BLaER1 (cell line): ENCODE measurements around the gene CDK5.

Experiments used
- H3K27ac ChIP-seq: shearing (Covaris generic); formaldehyde crosslinking; 2 replicates; pipeline ENCODE4 v1.8.1; 2022
- H3K27me3 ChIP-seq: shearing (Covaris generic); formaldehyde crosslinking; 2 replicates; pipeline ENCODE4 v1.8.1; 2022
- H3K36me3 ChIP-seq: shearing (Covaris generic); formaldehyde crosslinking; 2 replicates; pipeline ENCODE4 v1.8.1; 2022
- H3K4me1 ChIP-seq: shearing (Covaris generic); formaldehyde crosslinking; 2 replicates; pipeline ENCODE4 v1.8.1; 2022
- H3K4me2 ChIP-seq: shearing (Covaris generic); formaldehyde crosslinking; 2 replicates; pipeline ENCODE4 v1.8.1; 2022
- H3K4me3 ChIP-seq: shearing (Covaris generic); formaldehyde crosslinking; 2 replicates; pipeline ENCODE4 v1.8.1; 2022
- H3K9ac ChIP-seq: shearing (Covaris generic); formaldehyde crosslinking; 2 replicates; pipeline ENCODE4 v1.8.1; 2022
- H3K9me3 ChIP-seq: shearing (Covaris generic); formaldehyde crosslinking; 2 replicates; pipeline ENCODE4 v1.8.1; 2022
- H4K20me1 ChIP-seq: shearing (Covaris generic); formaldehyde crosslinking; 2 replicates; pipeline ENCODE4 v1.8.1; 2022
- Cebpa-rat ChIP-seq: shearing (Covaris generic); IDR thresholded peaks from 2 replicates; pipeline ENCODE4 v1.8.1; 2022

Gene CDK5

GRCh38 chr7:151095123-151095797, 37.6 kb upstream of the CDK5 start:
- Histone ChIP-seq H3K4me2 (peak overlapping the region; percentile 13), H3K27me3 (no peaks in the 10 kb centered on the region), H3K4me3 (no peak overlapping the region), H3K27ac (peak overlapping the region; percentile 4; the same call in 1 of the 2 replicates), H3K4me1 (peaks cover 90% of the 10 kb centered on the region), H4K20me1 (peaks cover 99% of the 10 kb centered on the region), H3K9ac (0 out of 2 replicates have a peak overlapping the region, but pooled peaks have one; percentile 30), H3K36me3 (peaks cover 15% of the 10 kb centered on the region; the same call in 1 of the 2 replicates), H3K9me3 (no peaks in the 10 kb centered on the region)
- TF ChIP-seq Cebpa-rat, result no peak

- H3K36me3 ChIP-seq, result peaks cover 10% of the 10 kb centered on the region; the same call in 1 of the 2 replicates
- no peaks in the 10 kb centered on the region; the same call in 1 of the 2 replicates for H3K27me3 ChIP-seq
- H3K9ac ChIP-seq, result 0 out of 2 replicates have a peak overlapping the region, but pooled peaks have one; percentile 30
- peaks cover 90% of the 10 kb centered on the region for H3K4me1 ChIP-seq
- H3K9me3 ChIP-seq, result no peaks in the 10 kb centered on the region
- peaks cover 99% of the 10 kb centered on the region for H4K20me1 ChIP-seq
- H3K4me2 ChIP-seq, result peak overlapping the region; percentile 13
- no peak for TF ChIP-seq Cebpa-rat
- H3K27ac ChIP-seq, result no peak overlapping the region
- H3K4me3 ChIP-seq, result no peak overlapping the region
These were observed 37.0 kb upstream of the CDK5 start for GRCh38 chr7:151094675-151095074.

- Histone ChIP-seq H3K36me3 (peaks cover 10% of the 10 kb centered on the region; the same call in 1 of the 2 replicates), H3K4me2 (0 out of 2 replicates have a peak overlapping the region, but pooled peaks have one; percentile 2), H3K9me3 (no peaks in the 10 kb centered on the region), H4K20me1 (peaks cover 100% of the 10 kb centered on the region), H3K4me1 (peaks cover 92% of the 10 kb centered on the region), H3K9ac (no peak overlapping the region), H3K27me3 (peaks cover 3% of the 10 kb centered on the region; the same call in 1 of the 2 replicates), H3K27ac (no peak overlapping the region), H3K4me3 (no peak overlapping the region)
- no peak for TF ChIP-seq Cebpa-rat
These were observed 36.1 kb upstream of the CDK5 start for GRCh38 chr7:151093748-151094147.

GRCh38 chr7:151091988-151092387, 34.3 kb upstream of the CDK5 start:
- Histone ChIP-seq H3K4me3 (no peak overlapping the region), H3K9me3 (no peaks in the 10 kb centered on the region), H3K4me2 (no peak overlapping the region), H3K27ac (no peak overlapping the region), H3K27me3 (peaks cover 21% of the 10 kb centered on the region), H4K20me1 (peaks cover 100% of the 10 kb centered on the region), H3K4me1 (peaks cover 89% of the 10 kb centered on the region), H3K9ac (no peak overlapping the region), H3K36me3 (peaks cover 10% of the 10 kb centered on the region; the same call in 1 of the 2 replicates)
- no peak for TF ChIP-seq Cebpa-rat

GRCh38 chr7:151091431-151091830, 33.7 kb upstream of the CDK5 start:
- no peak overlapping the region for H3K9ac ChIP-seq
- peaks cover 95% of the 10 kb centered on the region for H4K20me1 ChIP-seq
- H3K4me2 ChIP-seq, result no peak overlapping the region
- H3K27me3 ChIP-seq, result peaks cover 25% of the 10 kb centered on the region
- no peak overlapping the region for H3K4me3 ChIP-seq
- no peaks in the 10 kb centered on the region for H3K9me3 ChIP-seq
- peaks cover 84% of the 10 kb centered on the region for H3K4me1 ChIP-seq
- TF ChIP-seq Cebpa-rat, result no peak
- H3K36me3 ChIP-seq, result peaks cover 10% of the 10 kb centered on the region; the same call in 1 of the 2 replicates
- no peak overlapping the region for H3K27ac ChIP-seq

GRCh38 chr7:151091003-151091402, 33.3 kb upstream of the CDK5 start:
- Histone ChIP-seq H3K4me3 (no peak overlapping the region), H3K9ac (no peak overlapping the region), H3K4me1 (peaks cover 79% of the 10 kb centered on the region), H3K36me3 (peaks cover 10% of the 10 kb centered on the region; the same call in 1 of the 2 replicates), H3K27me3 (peaks cover 28% of the 10 kb centered on the region), H3K27ac (no peak overlapping the region), H4K20me1 (peaks cover 91% of the 10 kb centered on the region), H3K9me3 (no peaks in the 10 kb centered on the region), H3K4me2 (no peak overlapping the region)
- no peak for TF ChIP-seq Cebpa-rat

- Histone ChIP-seq H3K27ac (peak overlapping the region; percentile 69; the same call in 1 of the 2 replicates), H3K36me3 (peaks cover 10% of the 10 kb centered on the region; the same call in 1 of the 2 replicates), H3K9me3 (no peaks in the 10 kb centered on the region), H3K9ac (no peak overlapping the region; the same call in 1 of the 2 replicates), H3K4me1 (peaks cover 79% of the 10 kb centered on the region), H3K27me3 (peaks cover 37% of the 10 kb centered on the region), H3K4me2 (peak overlapping the region; percentile 98), H4K20me1 (peaks cover 82% of the 10 kb centered on the region), H3K4me3 (no peak overlapping the region)
- no peak for TF ChIP-seq Cebpa-rat
These were observed 32.4 kb upstream of the CDK5 start for GRCh38 chr7:151089893-151090730.

GRCh38 chr7:151088856-151089699, 31.4 kb upstream of the CDK5 start:
- TF ChIP-seq Cebpa-rat, result no peak
- peaks cover 72% of the 10 kb centered on the region for H4K20me1 ChIP-seq
- peak overlapping the region; percentile 69 for H3K27ac ChIP-seq
- H3K9ac ChIP-seq, result peak overlapping the region; percentile 83
- peak overlapping the region; percentile 74 for H3K4me3 ChIP-seq
- H3K36me3 ChIP-seq, result peaks cover 10% of the 10 kb centered on the region; the same call in 1 of the 2 replicates
- H3K4me2 ChIP-seq, result peak overlapping the region; percentile 98
- peaks cover 47% of the 10 kb centered on the region for H3K27me3 ChIP-seq
- no peaks in the 10 kb centered on the region for H3K9me3 ChIP-seq
- H3K4me1 ChIP-seq, result peaks cover 77% of the 10 kb centered on the region
